Activated T-helper 2 cell treated with anti-CD3 and anti-CD28 coated beads, Interferon-gamma antibody, Interleukin-2, Interleukin-4, amounts not matched to agents 10 μg/mL and 5 μg/mL and 100 μg/mL, durations not matched to agents 14 hours and 24 hours and 36 hours (primary cell): ENCODE data around the gene ZFP92. TPM values are rescaled to one million over a fixed set of nuclear protein-coding genes. Genes with fewer than 3 reads are reported as not detected.

Source experiments
- DNase-seq: peaks from one replicate; pipeline ENCODE4 v3.0.0; 2021; ENCODE audit warnings: low spot score
- H3K27ac Mint-ChIP-seq: one replicate; pipeline ENCODE4 v1.8.0; 2021; ENCODE audit warnings: mixed read lengths
- H3K27me3 Mint-ChIP-seq: one replicate; pipeline ENCODE4 v1.8.0; 2021; ENCODE audit warnings: low read depth, mixed read lengths
- H3K36me3 Mint-ChIP-seq: one replicate; pipeline ENCODE4 v1.8.0; 2021; ENCODE audit warnings: low read depth, mixed read lengths
- H3K4me1 Mint-ChIP-seq: one replicate; pipeline ENCODE4 v1.8.0; 2021; ENCODE audit warnings: low read depth, mixed read lengths
- H3K4me3 Mint-ChIP-seq: one replicate; pipeline ENCODE4 v1.8.0; 2021; ENCODE audit warnings: low read depth, mild to moderate bottlenecking, moderate library complexity, mixed read lengths
- H3K9me3 Mint-ChIP-seq: one replicate; pipeline ENCODE4 v1.8.0; 2021; ENCODE audit warnings: mixed read lengths
- intact Hi-C: fragments of 100-400 bp; cut with micrococcal nuclease; formaldehyde crosslinking; loops from one replicate; pipeline ENCODE4 v1.15.1; 2023
- total RNA-seq: library from RNA; stranded (reverse); gene quantifications from 2 replicates; pipeline ENCODE4 v1.2.3, GENCODE V29; 2022

Gene ZFP92
- total RNA-seq, 1 donor from 2014 or later, result 2.1 TPM

DNA sequence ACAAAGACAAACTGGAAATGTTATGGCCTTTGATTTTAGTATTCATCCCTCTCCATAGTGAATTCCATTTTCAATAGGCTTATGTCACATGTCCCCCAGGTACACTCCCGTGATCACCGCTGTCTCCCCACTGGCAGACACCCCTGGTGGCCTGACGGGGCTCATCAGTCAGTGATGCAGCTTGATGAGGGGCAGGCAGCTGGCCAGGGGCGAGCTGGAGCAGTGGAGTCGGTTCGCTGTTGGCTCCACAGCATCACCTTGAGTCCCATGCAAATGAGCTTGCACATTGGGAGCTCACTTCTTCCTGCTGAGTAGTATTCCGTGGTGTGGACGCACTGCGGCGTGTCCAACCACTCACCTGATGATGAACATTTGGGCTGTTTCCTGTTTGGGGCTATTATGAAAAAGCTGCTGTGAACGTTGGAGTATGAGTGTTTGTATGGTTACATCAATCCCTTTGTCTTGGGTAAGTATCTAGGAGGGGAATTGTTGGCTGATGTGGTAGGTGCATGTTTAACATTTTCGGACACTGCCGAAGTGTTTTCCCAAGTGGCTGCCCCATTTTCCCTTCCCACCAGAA is 29.4 kb downstream of the ZFP92 start:
- Mint-ChIP-seq H3K4me1 (no peaks in the 10 kb centered on the region), H3K36me3 (no peaks in the 10 kb centered on the region), H3K27me3 (no peaks in the 10 kb centered on the region), H3K27ac (no peak overlapping the region), H3K9me3 (no peaks in the 10 kb centered on the region), H3K4me3 (no peak overlapping the region)
- DNase-seq, result no peak
- intact Hi-C loops, result no loop called here

- Mint-ChIP-seq H3K4me1 (no peaks in the 10 kb centered on the region), H3K9me3 (no peaks in the 10 kb centered on the region), H3K4me3 (no peak overlapping the region), H3K36me3 (no peaks in the 10 kb centered on the region), H3K27ac (no peak overlapping the region), H3K27me3 (no peaks in the 10 kb centered on the region)
- intact Hi-C loops, result no loop called here
- DNase-seq, result no peak
Measured at GRCh38 chrX:153441296-153441695, 30.0 kb downstream of the ZFP92 start.

GRCh38 chrX:153441981-153442380 is 30.7 kb downstream of the ZFP92 start:
- Mint-ChIP-seq H3K27ac (no peak overlapping the region), H3K4me3 (no peak overlapping the region), H3K4me1 (no peaks in the 10 kb centered on the region), H3K36me3 (no peaks in the 10 kb centered on the region), H3K27me3 (no peaks in the 10 kb centered on the region), H3K9me3 (no peaks in the 10 kb centered on the region)
- intact Hi-C loops, result no loop called here
- DNase-seq, result no peak

DNA sequence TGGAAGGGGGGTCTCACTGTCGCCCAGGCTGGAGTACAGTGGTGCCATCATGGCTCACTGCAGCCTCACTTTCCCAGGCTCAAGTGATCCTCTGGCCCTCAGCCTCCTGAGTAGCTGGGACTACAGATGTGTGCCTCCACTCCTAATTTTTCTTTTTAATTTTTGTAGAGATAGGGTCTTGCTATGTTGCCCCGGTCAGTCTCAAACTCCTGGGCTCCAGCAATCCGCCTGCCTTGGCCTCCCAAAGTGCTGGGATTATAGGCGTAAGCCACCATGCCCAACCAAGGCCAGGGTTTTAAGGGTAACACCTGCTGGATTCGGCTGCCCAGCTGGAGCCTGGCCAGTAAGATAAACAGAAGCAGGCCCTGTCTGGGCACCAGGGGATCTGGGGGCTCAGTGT is 31.2 kb downstream of the ZFP92 start:
- intact Hi-C loops, result no loop called here
- Mint-ChIP-seq H3K36me3 (no peaks in the 10 kb centered on the region), H3K27ac (no peak overlapping the region), H3K27me3 (no peaks in the 10 kb centered on the region), H3K4me3 (no peak overlapping the region), H3K9me3 (no peaks in the 10 kb centered on the region), H3K4me1 (no peaks in the 10 kb centered on the region)
- no peak for DNase-seq

DNA sequence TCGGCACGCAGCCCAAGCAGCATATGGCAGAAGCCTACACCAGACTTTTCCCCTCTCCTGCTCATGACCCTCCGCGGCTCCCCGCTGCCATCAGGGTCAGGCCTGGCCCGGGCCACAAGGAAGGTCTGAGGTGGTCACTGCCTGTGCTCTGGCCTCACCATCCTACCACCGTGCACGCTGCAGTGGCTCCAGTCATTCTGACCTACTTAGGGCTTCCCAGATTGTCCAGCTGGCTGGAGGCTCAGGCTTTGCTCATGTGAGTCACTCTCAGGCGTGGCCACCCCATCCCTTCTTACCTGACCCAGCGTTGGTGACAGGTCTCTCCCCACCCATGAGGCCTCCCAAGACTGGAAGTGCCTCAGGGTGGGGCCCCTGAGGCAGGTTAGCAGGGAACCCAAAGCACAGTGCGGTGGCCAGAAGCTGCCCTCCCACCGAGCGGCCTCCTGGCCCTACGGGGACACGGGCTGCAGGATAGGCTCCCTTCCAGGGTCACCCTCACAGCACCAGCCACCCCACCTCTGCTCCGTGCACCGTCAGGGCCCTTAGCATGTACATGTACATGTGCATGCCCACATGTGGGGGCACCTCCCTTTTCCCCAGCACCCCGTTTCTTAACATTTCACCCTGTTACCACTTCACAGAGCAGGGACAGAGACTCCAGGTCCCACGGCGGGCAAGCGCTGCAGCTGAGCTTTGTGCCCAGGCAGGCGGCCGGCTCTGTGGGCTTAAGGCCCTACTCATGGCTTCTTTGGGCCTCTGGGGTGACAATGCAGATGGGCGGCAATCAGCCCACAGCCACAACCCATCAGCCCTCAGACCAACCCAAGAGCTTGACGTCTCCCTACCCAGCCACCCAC is 32.4 kb downstream of the ZFP92 start:
- Mint-ChIP-seq H3K27me3 (no peaks in the 10 kb centered on the region), H3K36me3 (no peaks in the 10 kb centered on the region), H3K27ac (no peak overlapping the region), H3K9me3 (no peaks in the 10 kb centered on the region), H3K4me3 (no peak overlapping the region), H3K4me1 (no peaks in the 10 kb centered on the region)
- DNase-seq, result no peak
- intact Hi-C loops, result no loop called here

DNA sequence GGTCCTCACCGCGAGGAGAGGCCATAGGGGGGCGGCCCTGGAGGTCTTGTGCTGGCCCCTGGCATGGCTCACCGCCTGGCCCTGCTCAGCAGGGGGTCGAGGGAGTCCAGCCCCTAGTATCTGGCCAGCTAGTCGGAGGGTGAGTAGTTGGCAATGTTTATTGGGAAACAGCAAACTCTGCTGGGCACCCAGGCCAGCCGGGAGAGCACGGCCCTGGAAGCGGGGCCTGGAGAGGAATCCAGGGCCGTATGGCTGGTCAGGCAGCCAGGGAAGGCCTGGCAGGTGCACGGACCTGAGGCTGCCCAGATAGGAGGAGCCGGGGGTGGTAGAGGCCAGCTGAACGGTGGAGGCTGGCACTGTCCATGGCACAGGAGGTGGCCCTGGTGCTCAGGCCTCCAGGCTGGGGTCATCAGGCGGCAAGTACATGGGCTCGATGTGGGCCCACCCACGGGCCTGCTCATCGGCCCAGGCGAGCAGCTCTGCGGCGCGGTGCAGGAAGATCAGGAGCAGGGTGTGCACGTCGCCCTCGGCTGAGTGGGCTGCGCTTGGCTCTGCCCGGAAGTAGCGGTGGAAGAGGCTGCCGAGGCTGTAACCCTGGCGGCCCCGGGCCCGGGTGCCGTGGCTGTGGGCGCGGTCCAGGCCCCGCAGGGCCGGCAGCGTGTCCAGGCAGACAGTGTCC is 33.2 kb downstream of the ZFP92 start:
- intact Hi-C loops, result no loop called here

DNA sequence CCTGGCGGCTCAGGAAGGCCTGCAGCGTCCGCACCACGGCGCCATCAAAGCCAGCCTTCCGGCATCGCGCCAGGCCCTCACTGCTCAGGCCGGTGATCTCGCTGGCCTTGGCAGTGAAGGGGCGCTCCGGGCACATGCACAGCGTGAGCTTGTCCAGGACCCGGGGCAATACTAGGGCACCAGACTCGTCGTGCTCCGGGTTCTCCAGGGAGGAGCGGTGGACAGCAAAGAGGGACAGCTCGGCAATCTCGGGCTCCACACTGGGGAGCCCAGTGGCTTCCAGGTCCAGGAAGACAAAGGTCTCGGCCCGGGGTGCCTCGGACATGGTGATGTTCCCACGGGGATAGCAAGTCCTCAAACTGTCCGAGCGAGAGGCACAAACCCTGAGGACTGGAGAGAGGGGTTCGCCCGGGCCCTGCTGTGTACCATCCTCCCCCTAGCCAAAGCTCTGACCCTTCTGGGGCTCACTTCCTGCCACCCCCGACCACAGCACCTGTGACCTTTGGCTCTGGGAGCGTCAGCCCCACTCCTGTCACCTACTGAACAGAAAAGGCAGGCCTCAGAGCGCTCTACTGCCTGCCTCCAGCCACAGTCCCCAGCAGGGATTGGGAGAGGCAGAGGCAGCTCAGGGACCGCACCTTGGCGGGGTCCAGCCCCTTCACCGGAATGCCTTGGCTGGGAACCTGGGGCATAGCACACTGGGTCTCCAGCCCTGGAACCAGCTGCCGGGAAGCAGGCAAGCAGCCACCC is 34.0 kb downstream of the ZFP92 start:
- Mint-ChIP-seq H3K4me3 (no peak overlapping the region), H3K27ac (no peak overlapping the region), H3K4me1 (no peaks in the 10 kb centered on the region), H3K9me3 (no peaks in the 10 kb centered on the region), H3K27me3 (no peaks in the 10 kb centered on the region), H3K36me3 (no peaks in the 10 kb centered on the region)
- DNase-seq, result no peak
- intact Hi-C loops, result no loop called here

More for the DNA sequence above, 33.2 kb downstream of the ZFP92 start:
- Mint-ChIP-seq H3K9me3 (no peaks in the 10 kb centered on the region), H3K4me3 (no peak overlapping the region), H3K4me1 (no peaks in the 10 kb centered on the region), H3K36me3 (no peaks in the 10 kb centered on the region), H3K27me3 (no peaks in the 10 kb centered on the region), H3K27ac (no peak overlapping the region)
- no peak for DNase-seq

DNA sequence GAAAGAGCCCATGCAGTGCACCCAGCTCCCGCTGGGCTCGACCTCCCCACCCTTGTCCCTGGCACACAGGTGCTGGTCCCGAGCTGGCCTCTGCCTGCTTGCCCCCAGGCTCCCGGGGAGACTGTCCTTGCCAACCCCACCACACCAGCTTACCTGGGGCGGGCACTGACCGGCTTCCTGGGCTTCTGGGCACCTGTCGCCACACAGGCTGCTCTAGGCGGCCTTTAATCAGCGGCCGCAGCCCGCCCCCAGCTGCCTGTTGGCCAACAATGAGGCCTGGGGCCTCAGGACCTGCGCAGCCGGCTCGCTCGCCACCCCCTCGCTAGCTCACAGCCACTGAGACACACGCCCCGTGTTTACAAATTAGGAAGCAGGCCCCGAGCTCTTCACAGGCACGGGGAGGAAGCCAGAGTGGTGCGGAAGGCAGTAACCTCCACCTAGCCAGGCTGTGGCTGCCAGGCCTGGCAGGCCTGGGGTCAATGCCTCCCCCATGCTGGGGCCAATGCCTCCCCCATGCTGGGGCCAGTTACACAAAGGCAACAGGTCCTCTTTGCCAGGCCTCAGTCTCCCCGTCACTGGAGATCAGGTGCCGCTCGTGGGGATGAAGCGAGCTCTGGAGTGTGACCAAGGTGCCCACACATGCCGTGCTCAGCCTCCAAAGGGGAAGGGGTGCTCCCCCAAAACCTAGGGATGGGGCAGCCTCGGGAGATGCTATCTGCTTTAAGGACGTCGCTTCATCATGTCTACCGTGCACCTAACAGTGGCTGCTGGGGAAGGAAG is 34.8 kb downstream of the ZFP92 start, which contains the start of gene TREX2:
Gene TREX2 (minus strand): TSS at position 201 of the 780 bp plus-strand sequence. CDS start 626 bp downstream, outside the sequence.
- DNase-seq, result no peak
- intact Hi-C loops, result no loop called here

GRCh38 chrX:153446636-153446936 is 35.3 kb downstream of the ZFP92 start:
- Mint-ChIP-seq H3K36me3 (peaks cover 7% of the 10 kb centered on the region), H3K4me3 (no peak overlapping the region), H3K9me3 (no peaks in the 10 kb centered on the region), H3K27ac (no peak overlapping the region), H3K27me3 (no peaks in the 10 kb centered on the region), H3K4me1 (no peaks in the 10 kb centered on the region)
- DNase-seq, result no peak
- intact Hi-C loops, result no loop called here

More for the DNA sequence above, 34.8 kb downstream of the ZFP92 start, which contains the start of gene TREX2:
- H3K27ac Mint-ChIP-seq, result no peak within 1 kb of the TSS
- H3K9me3 Mint-ChIP-seq, result no peaks in the 10 kb centered on the region
- H3K27me3 Mint-ChIP-seq, result no peaks in the 10 kb centered on the region
- H3K4me1 Mint-ChIP-seq, result no peaks in the 10 kb centered on the region
- no peak within 1 kb of the TSS for H3K4me3 Mint-ChIP-seq
- peaks cover 2% of the 10 kb centered on the region for H3K36me3 Mint-ChIP-seq

DNA sequence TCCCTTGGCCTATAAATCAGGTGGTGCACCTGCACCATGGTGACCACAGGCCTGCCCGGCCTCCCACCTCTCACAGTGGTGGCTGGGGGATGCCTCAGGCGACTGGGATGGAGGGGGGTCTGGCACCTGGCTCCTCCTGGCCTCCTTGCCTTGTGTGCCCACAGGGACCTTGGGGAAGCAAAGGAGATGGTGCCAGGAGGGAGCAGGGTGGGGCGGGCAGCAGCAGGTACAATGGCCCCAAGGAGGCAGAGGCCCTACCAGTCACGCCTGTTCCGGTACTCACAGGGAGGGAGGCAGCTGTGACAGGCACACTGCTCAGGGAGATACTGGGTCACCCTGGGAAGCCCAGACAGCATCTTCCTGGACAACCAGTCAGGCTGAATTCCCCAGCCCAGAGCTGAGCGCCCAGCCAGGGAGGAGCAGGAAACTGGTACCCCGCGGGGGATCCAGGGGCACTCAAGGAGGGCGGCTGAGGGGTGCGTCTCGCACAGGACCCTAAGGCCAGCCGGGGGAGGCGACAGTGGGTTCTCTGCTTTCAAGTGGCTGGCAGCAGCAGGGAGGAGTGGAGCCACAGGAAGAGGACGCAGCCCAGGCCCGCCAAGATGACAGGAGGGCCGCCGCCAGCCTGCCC is 35.8 kb downstream of the ZFP92 start:
- Mint-ChIP-seq H3K27ac (no peak overlapping the region), H3K4me3 (no peak overlapping the region), H3K36me3 (peaks cover 7% of the 10 kb centered on the region), H3K9me3 (no peaks in the 10 kb centered on the region), H3K27me3 (no peaks in the 10 kb centered on the region), H3K4me1 (no peaks in the 10 kb centered on the region)
- intact Hi-C loops, result no loop called here
- no peak for DNase-seq

GRCh38 chrX:153447581-153447960 is 36.3 kb downstream of the ZFP92 start:
- Mint-ChIP-seq H3K4me3 (no peak overlapping the region), H3K36me3 (peaks cover 7% of the 10 kb centered on the region), H3K9me3 (no peaks in the 10 kb centered on the region), H3K27me3 (no peaks in the 10 kb centered on the region), H3K27ac (no peak overlapping the region), H3K4me1 (no peaks in the 10 kb centered on the region)
- no peak for DNase-seq
- intact Hi-C loops, result no loop called here
